MM.1S (cell line): ENCODE data around the gene ARFGEF3.

Experiments
- EZH2 ChIP-seq: fragments of 300-600 bp; sonication (generic); optimal IDR thresholded peaks from 2 replicates; pipeline ENCODE3; 2017; ENCODE audit warnings: low read depth, mild to moderate bottlenecking, antibody characterized with exemption, low read length, mixed read lengths
- TF ChIP-seq, protein P1 (sequence below): fragments of 300-600 bp; sonication (generic); IDR thresholded peaks from 2 replicates; pipeline ENCODE4 v1.5.1; 2016; ENCODE audit warnings: antibody characterized with exemption, low read length, mixed read lengths

DNA sequence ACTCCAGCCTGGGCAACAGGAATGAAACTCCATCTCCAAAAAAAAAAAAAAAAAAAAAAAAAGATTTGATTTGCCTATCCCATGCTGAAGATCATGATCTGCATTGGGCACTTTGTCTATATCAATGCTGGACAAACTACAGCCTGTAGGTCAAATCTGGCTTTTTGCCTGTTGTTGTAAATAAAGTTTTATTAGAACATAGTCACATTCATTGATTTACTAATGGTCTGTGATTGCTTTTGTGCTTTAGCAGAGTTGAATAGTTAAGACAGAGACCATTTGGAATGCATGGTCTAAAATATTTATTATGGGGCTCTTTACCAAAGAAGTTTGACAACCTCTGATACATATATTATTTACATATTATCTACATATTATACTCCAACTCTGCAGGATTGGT is 42.6 kb downstream of the ARFGEF3 start:
- TF ChIP-seq, protein P1, sequence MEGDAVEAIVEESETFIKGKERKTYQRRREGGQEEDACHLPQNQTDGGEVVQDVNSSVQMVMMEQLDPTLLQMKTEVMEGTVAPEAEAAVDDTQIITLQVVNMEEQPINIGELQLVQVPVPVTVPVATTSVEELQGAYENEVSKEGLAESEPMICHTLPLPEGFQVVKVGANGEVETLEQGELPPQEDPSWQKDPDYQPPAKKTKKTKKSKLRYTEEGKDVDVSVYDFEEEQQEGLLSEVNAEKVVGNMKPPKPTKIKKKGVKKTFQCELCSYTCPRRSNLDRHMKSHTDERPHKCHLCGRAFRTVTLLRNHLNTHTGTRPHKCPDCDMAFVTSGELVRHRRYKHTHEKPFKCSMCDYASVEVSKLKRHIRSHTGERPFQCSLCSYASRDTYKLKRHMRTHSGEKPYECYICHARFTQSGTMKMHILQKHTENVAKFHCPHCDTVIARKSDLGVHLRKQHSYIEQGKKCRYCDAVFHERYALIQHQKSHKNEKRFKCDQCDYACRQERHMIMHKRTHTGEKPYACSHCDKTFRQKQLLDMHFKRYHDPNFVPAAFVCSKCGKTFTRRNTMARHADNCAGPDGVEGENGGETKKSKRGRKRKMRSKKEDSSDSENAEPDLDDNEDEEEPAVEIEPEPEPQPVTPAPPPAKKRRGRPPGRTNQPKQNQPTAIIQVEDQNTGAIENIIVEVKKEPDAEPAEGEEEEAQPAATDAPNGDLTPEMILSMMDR, result no peak
- no peak for TF ChIP-seq EZH2
